Measurements from ENCODE around the gene TMEFF2.

Gene TMEFF2

GRCh38 chr2:192162392-192163042 lies 32.2 kb downstream of the TMEFF2 start:
- H3K27ac ChIP-seq = no peak overlapping the region
- H2AFZ ChIP-seq = no peak overlapping the region
- no peaks in the 10 kb centered on the region for H3K79me2 ChIP-seq
- no peak overlapping the region for H3K4me2 ChIP-seq (ENCODE audit: low read length)
- H3K4me1 ChIP-seq = no peaks in the 10 kb centered on the region
- H3K27me3 ChIP-seq (ENCODE audit: control insufficient read depth, insufficient read depth, low read length) = no peaks in the 10 kb centered on the region
- H3K9ac ChIP-seq = no peak overlapping the region
- H3K36me3 ChIP-seq (ENCODE audit: control insufficient read depth, insufficient read depth, low read length) = no peaks in the 10 kb centered on the region
- H3K4me3 ChIP-seq (ENCODE audit: low read depth, low read length) = no peak overlapping the region
- peak; percentile 87 for TF ChIP-seq CTCF (IDR thresholded peaks at IDR 0.05)
- no peaks in the 10 kb centered on the region for H3K9me3 ChIP-seq (ENCODE audit: control insufficient read depth, low read length)

GRCh38 chr2:192161656-192162290 lies 33.0 kb downstream of the TMEFF2 start:
- no peak overlapping the region for H3K27ac ChIP-seq
- no peak for TF ChIP-seq CTCF (IDR thresholded peaks at IDR 0.05)
- no peaks in the 10 kb centered on the region for H3K9me3 ChIP-seq (ENCODE audit: control insufficient read depth, low read length)

GRCh38 chr2:192159736-192160135 lies 35.0 kb downstream of the TMEFF2 start:
- TF ChIP-seq CTCF (IDR thresholded peaks at IDR 0.05) = no peak
- no peaks in the 10 kb centered on the region for H3K4me1 ChIP-seq
- no peak overlapping the region for H3K4me3 ChIP-seq (ENCODE audit: low read depth, low read length)
- no peak overlapping the region for H3K27ac ChIP-seq
- no peaks in the 10 kb centered on the region for H3K36me3 ChIP-seq (ENCODE audit: control insufficient read depth, insufficient read depth, low read length)
- no peak overlapping the region for H3K4me2 ChIP-seq (ENCODE audit: low read length)
- peak overlapping the region; percentile 8 for H2AFZ ChIP-seq
- H3K9ac ChIP-seq = no peak overlapping the region
- H3K79me2 ChIP-seq = no peaks in the 10 kb centered on the region
- no peaks in the 10 kb centered on the region for H3K9me3 ChIP-seq (ENCODE audit: control insufficient read depth, low read length)
- no peaks in the 10 kb centered on the region for H3K27me3 ChIP-seq (ENCODE audit: control insufficient read depth, insufficient read depth, low read length)

More at GRCh38 chr2:192161656-192162290, 33.0 kb downstream of the TMEFF2 start:
- H3K4me2 ChIP-seq (ENCODE audit: low read length) = no peak overlapping the region
- H2AFZ ChIP-seq = peak overlapping the region; percentile 24
- no peaks in the 10 kb centered on the region for H3K79me2 ChIP-seq
- H3K9ac ChIP-seq = no peak overlapping the region
- H3K27me3 ChIP-seq (ENCODE audit: control insufficient read depth, insufficient read depth, low read length) = no peaks in the 10 kb centered on the region
- H3K4me3 ChIP-seq (ENCODE audit: low read depth, low read length) = no peak overlapping the region
- H3K4me1 ChIP-seq = no peaks in the 10 kb centered on the region
- H3K36me3 ChIP-seq (ENCODE audit: control insufficient read depth, insufficient read depth, low read length) = no peaks in the 10 kb centered on the region

- Histone ChIP-seq H3K4me1 (no peaks in the 10 kb centered on the region), H3K4me3 (ENCODE audit: low read depth, low read length) (no peak overlapping the region), H3K9ac (no peak overlapping the region), H3K36me3 (ENCODE audit: control insufficient read depth, insufficient read depth, low read length) (no peaks in the 10 kb centered on the region), H3K9me3 (ENCODE audit: control insufficient read depth, low read length) (no peaks in the 10 kb centered on the region), H2AFZ (no peak overlapping the region), H3K27me3 (ENCODE audit: control insufficient read depth, insufficient read depth, low read length) (no peaks in the 10 kb centered on the region), H3K79me2 (no peaks in the 10 kb centered on the region), H3K4me2 (ENCODE audit: low read length) (no peak overlapping the region), H3K27ac (no peak overlapping the region)
- TF ChIP-seq CTCF (IDR thresholded peaks at IDR 0.05) = no peak
These were observed 35.5 kb downstream of the TMEFF2 start for GRCh38 chr2:192159208-192159607.

- TF ChIP-seq CTCF (IDR thresholded peaks at IDR 0.05) = no peak
- no peak overlapping the region for H2AFZ ChIP-seq
- no peak overlapping the region for H3K4me2 ChIP-seq (ENCODE audit: low read length)
- H3K27me3 ChIP-seq (ENCODE audit: control insufficient read depth, insufficient read depth, low read length) = no peaks in the 10 kb centered on the region
- H3K36me3 ChIP-seq (ENCODE audit: control insufficient read depth, insufficient read depth, low read length) = no peaks in the 10 kb centered on the region
- no peaks in the 10 kb centered on the region for H3K79me2 ChIP-seq
- H3K9ac ChIP-seq = no peak overlapping the region
- H3K27ac ChIP-seq = no peak overlapping the region
- no peak overlapping the region for H3K4me3 ChIP-seq (ENCODE audit: low read depth, low read length)
- no peaks in the 10 kb centered on the region for H3K9me3 ChIP-seq (ENCODE audit: control insufficient read depth, low read length)
- no peaks in the 10 kb centered on the region for H3K4me1 ChIP-seq
These were observed 37.0 kb downstream of the TMEFF2 start for GRCh38 chr2:192157776-192158175.
